K562 (cell line): ENCODE data around the gene DUSP9.

ENCODE experiments used
- BCL6 ChIP-seq: fragments of 250-450 bp; sonication (Bioruptor Pico); IDR thresholded peaks from 2 replicates; pipeline ENCODE4 v1.4.0; 2020
- CHD4 ChIP-seq: fragments of 200-600 bp; sonication (generic); IDR thresholded peaks from 3 replicates; pipeline ENCODE4 v1.6.1; 2012; ENCODE audit warnings: low read depth, mild to moderate bottlenecking, mixed read lengths, low read length, inconsistent platforms; ENCODE audit not compliant: insufficient read depth, insufficient replicate concordance, poor library complexity, severe bottlenecking
- EP300 ChIP-seq: IDR thresholded peaks from 2 replicates; pipeline ENCODE4 v1.6.1; 2012; ENCODE audit warnings: low read length, improper control_type of control experiment
- JUNB ChIP-seq: fragments of 450-650 bp; formaldehyde crosslinking; conservative IDR thresholded peaks from 2 replicates; pipeline ENCODE4 v1.4.0; 2020; ENCODE audit warnings: mild to moderate bottlenecking
- MTA2 ChIP-seq: fragments of 450-650 bp; IDR thresholded peaks from 2 replicates; pipeline ENCODE4 v1.6.1; 2016; ENCODE audit warnings: low read depth
- TBP ChIP-seq: optimal IDR thresholded peaks from 2 replicates; pipeline ENCODE3; 2011; ENCODE audit warnings: low read depth, low read length, improper control_type of control experiment
- TCF7L2 ChIP-seq: fragments of 150-350 bp; IDR thresholded peaks from 2 replicates; pipeline ENCODE4 v1.6.1; 2016; ENCODE audit warnings: low read depth, mild to moderate bottlenecking, low read length, moderate library complexity
- ZFX ChIP-seq: sonication (generic); formaldehyde crosslinking; IDR thresholded peaks from 2 replicates; pipeline ENCODE4 v1.8.0; 2022; ENCODE audit warnings: mild to moderate bottlenecking, missing genetic modification reagents, moderate library complexity
- TF ChIP-seq, protein P1 (sequence below), 3 experiments: fragments of 200-800 bp in 1 of 3; fragments of 250-450 bp in 1 of 3; fragments of 450-650 bp in 1 of 3; sonication (Bioruptor Pico) in 1 of 3; sonication (Bioruptor generic) in 1 of 3; formaldehyde crosslinking in 1 of 3; IDR thresholded peaks; 2 replicates each; pipeline versions ENCODE4 v1.6.1 to v1.8.0; 2016 to 2022; ENCODE audit warnings: mild to moderate bottlenecking in 2 of 3, missing genetic modification characterization in 2 of 3, missing compliant biosample characterization in 1 of 3, moderate library complexity in 1 of 3
- TF ChIP-seq, protein P2 (sequence below): sonication (generic); formaldehyde crosslinking; IDR thresholded peaks from 2 replicates; pipeline ENCODE4 v1.9.0; 2022; ENCODE audit warnings: mild to moderate bottlenecking, missing genetic modification reagents
- TF ChIP-seq, protein P3 (sequence below), 2 experiments: fragments of 450-650 bp; formaldehyde crosslinking in 1 of 2; IDR thresholded peaks; 2 replicates each; pipeline versions ENCODE4 v1.4.0 to v1.6.1; 2014 to 2020; ENCODE audit warnings: mild to moderate bottlenecking in 2 of 2, borderline replicate concordance in 1 of 2, low read depth in 1 of 2

DNA sequence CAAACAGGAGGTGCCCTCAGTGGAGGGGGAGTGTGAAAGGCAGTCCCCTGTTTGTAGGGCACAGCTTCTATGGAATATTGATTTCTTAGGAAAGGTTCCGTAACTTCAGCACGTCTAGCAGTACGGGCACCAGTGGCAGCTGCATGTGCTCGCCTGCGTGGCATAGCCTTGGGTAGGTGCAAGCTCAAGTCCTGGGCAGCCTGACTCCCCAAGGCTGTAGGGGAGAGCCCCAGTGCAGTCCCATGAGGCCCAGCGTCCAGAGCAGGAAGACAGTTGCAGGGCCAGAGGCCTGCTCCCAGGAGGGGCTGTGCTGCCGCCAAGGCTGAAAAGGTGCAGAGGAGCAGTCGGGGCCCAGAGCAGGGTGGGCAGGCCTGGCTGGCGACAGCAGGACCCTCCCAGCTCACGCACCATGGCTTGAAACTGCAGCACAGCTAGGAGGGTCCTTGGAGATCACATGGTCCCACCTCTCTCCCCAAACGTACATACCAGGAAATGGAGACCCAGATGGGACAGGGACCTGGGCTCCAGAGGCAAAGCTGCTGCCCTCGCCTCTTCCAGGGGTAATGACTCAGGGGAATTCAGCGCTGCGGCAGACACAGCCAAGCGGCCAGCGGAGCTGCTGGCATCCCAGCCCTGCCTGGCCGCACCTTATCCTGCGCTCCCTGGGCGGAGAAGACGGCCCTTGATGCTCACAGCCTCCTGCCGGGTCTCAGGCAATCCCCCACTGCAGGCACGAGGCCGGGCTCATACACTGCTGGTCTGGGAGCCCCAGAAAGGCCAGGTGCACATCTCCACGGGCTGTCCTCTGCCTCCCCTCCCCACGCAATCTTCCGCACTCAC, 6.0 kb upstream of the DUSP9 start:
- no peak for TF ChIP-seq CHD4
- no peak for TF ChIP-seq TCF7L2
- TF ChIP-seq, protein P1, sequence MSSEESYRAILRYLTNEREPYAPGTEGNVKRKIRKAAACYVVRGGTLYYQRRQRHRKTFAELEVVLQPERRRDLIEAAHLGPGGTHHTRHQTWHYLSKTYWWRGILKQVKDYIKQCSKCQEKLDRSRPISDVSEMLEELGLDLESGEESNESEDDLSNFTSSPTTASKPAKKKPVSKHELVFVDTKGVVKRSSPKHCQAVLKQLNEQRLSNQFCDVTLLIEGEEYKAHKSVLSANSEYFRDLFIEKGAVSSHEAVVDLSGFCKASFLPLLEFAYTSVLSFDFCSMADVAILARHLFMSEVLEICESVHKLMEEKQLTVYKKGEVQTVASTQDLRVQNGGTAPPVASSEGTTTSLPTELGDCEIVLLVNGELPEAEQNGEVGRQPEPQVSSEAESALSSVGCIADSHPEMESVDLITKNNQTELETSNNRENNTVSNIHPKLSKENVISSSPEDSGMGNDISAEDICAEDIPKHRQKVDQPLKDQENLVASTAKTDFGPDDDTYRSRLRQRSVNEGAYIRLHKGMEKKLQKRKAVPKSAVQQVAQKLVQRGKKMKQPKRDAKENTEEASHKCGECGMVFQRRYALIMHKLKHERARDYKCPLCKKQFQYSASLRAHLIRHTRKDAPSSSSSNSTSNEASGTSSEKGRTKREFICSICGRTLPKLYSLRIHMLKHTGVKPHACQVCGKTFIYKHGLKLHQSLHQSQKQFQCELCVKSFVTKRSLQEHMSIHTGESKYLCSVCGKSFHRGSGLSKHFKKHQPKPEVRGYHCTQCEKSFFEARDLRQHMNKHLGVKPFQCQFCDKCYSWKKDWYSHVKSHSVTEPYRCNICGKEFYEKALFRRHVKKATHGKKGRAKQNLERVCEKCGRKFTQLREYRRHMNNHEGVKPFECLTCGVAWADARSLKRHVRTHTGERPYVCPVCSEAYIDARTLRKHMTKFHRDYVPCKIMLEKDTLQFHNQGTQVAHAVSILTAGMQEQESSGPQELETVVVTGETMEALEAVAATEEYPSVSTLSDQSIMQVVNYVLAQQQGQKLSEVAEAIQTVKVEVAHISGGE (CRISPR knock-in tag; IDR thresholded peaks at IDR 0.05): no peak
- TF ChIP-seq BCL6: no peak
- TF ChIP-seq, protein P2, sequence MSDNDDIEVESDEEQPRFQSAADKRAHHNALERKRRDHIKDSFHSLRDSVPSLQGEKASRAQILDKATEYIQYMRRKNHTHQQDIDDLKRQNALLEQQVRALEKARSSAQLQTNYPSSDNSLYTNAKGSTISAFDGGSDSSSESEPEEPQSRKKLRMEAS (CRISPR knock-in tag): no peak
- TF ChIP-seq MTA2: no peak
- TF ChIP-seq ZFX: no peak
- no peak for TF ChIP-seq TBP
- TF ChIP-seq EP300: no peak
- TF ChIP-seq, protein P3, sequence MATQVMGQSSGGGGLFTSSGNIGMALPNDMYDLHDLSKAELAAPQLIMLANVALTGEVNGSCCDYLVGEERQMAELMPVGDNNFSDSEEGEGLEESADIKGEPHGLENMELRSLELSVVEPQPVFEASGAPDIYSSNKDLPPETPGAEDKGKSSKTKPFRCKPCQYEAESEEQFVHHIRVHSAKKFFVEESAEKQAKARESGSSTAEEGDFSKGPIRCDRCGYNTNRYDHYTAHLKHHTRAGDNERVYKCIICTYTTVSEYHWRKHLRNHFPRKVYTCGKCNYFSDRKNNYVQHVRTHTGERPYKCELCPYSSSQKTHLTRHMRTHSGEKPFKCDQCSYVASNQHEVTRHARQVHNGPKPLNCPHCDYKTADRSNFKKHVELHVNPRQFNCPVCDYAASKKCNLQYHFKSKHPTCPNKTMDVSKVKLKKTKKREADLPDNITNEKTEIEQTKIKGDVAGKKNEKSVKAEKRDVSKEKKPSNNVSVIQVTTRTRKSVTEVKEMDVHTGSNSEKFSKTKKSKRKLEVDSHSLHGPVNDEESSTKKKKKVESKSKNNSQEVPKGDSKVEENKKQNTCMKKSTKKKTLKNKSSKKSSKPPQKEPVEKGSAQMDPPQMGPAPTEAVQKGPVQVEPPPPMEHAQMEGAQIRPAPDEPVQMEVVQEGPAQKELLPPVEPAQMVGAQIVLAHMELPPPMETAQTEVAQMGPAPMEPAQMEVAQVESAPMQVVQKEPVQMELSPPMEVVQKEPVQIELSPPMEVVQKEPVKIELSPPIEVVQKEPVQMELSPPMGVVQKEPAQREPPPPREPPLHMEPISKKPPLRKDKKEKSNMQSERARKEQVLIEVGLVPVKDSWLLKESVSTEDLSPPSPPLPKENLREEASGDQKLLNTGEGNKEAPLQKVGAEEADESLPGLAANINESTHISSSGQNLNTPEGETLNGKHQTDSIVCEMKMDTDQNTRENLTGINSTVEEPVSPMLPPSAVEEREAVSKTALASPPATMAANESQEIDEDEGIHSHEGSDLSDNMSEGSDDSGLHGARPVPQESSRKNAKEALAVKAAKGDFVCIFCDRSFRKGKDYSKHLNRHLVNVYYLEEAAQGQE (IDR thresholded peaks at IDR 0.05; ENCODE audit: borderline replicate concordance): no peak
- TF ChIP-seq, protein P3 (CRISPR knock-in tag; IDR thresholded peaks at IDR 0.05; ENCODE audit: low read depth): no peak
- TF ChIP-seq JUNB: no peak
